ENCODE measurements around the gene USP22. TPM values are rescaled to one million over a fixed set of nuclear protein-coding genes. Genes with fewer than 3 reads are reported as not detected.

The USP22 gene
- total and polyA plus RNA-seq, 5 donors from 2014 or later, result 32.1 to 152 (median 39.5) TPM

DNA sequence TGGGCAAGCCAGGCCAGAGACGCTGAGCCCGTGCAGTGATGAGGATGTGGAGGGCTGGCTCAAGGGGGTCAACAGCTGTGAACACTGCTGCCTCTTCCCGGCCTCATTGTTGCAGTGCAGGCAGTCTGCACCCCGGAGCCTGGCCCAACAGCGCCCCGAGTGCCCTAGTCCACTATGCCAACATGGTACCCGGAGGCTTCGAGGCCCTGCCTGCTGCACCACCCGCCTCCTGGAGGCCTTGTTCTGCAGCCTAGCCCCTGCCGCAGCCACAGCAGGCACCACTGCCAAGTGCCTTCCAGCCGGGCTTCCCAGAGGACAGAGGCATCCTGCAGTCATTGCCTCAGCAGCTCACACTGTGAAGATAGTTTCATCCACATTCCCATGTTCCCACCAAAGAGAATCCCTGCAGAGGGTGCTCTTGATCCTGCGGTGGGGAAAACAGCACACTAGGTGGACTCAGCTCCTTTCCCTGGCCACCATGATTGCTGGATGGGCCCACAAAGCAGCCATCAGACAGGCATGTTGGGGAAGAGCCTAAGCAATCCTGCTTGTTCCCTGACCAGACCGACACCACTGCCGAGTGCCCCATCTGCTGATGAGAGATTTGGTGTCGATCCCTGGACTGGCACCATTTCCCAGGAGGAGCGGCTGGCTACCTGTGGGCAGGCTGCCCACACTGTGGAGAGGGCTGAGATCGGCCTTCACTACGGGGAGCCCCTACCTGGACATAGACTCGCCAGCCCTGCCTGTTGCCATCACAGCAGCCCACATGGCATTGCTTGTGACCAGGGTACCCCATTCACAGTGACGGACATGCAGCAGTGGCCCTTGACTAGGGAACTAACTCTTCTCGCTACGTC lies 44.9 kb downstream of the USP22 start:
- Mint-ChIP-seq H3K27me3 (no peaks in the 10 kb centered on the region), H3K9me3 (no peaks in the 10 kb centered on the region), H3K4me3 (no peak overlapping the region), H3K4me1 (peaks cover 0 to 46% (median 10%) of the 10 kb centered on the region in 4 donors), H3K27ac (peak overlapping the region in 2 of 3 donors; percentile 68 to 82), H3K36me3 (peaks cover 12% of the 10 kb centered on the region)
- Histone ChIP-seq H3K4me3 (ENCODE audit: low read depth, low read length) (no peak overlapping the region), H3K27me3 (ENCODE audit: control insufficient read depth, insufficient read depth, low read length) (no peaks in the 10 kb centered on the region), H3K9me3 (ENCODE audit: control insufficient read depth in 2 of 2, low read length in 2 of 2) (no peaks in the 10 kb centered on the region), H3K36me3 (ENCODE audit: control insufficient read depth, insufficient read depth, low read length) (peaks cover 18% of the 10 kb centered on the region), H3K4me1 (ENCODE audit: control insufficient read depth, insufficient read depth, low read length, poor library complexity, severe bottlenecking) (peaks cover 5% of the 10 kb centered on the region), H3K27ac (ENCODE audit: insufficient read depth, low read length, poor library complexity, severe bottlenecking) (no peak overlapping the region)
- no peak for DNase-seq
- no peak for ATAC-seq (ENCODE audit: low read depth in 2 of 2)

DNA sequence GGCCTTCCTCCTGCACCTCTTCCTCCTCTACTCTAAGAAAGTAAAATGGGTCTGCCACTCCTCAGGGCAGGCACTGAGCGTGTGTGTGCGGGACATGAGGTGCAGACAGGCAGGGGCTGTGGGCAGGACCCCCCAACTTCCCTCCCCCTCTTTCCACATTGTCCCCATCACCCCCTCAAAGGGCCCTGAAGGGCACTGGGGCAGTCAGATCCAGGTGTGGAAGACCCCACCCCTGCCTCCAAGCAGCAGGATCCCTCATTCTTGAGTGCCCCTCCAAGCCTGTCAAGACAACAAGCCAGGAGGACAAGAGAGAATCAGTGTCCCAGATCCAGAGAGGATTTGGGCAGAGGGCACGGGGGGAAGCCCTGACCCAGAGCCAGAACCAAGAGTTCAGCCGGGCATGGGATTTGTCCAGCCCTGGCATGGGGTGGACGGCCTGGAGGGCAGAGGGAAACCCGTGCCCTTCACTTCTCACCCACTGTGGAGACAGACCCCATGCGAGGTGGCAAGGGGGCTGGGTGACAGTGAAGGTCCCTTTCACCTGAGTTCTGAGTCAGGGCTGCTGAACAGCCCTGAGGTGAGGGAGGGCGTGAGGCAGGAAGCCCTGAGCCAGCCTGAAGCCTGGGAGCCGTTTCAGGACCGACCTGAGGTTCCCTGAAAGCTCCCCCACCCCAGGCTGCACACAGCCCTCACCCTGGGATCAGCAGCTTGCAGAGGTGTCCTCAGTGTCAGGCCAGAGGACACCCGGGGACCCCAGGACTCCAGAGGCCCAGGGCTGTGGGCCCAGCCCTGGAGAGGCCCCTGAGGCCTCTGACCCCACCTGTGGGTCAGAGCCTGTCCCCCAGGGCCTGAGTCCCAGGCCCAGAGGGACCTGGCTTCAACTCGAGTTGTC lies 45.8 kb downstream of the USP22 start:
- no peaks in the 10 kb centered on the region for H3K27me3 ChIP-seq (ENCODE audit: control insufficient read depth, insufficient read depth, low read length)
- Mint-ChIP-seq H3K36me3 (peaks cover 6% of the 10 kb centered on the region), H3K4me3 (peak overlapping the region in 1 of 4 donors; percentile 15), H3K27ac (no peak overlapping the region), H3K27me3 (no peaks in the 10 kb centered on the region), H3K9me3 (no peaks in the 10 kb centered on the region), H3K4me1 (peaks cover 0 to 43% (median 7%) of the 10 kb centered on the region in 4 donors)
- ATAC-seq (ENCODE audit: low read depth in 2 of 2) (no peak), DNase-seq (no peak)
- H3K36me3 ChIP-seq (ENCODE audit: control insufficient read depth, insufficient read depth, low read length), result peaks cover 10% of the 10 kb centered on the region
- no peak overlapping the region for H3K4me3 ChIP-seq (ENCODE audit: low read depth, low read length)
- H3K4me1 ChIP-seq (ENCODE audit: control insufficient read depth, insufficient read depth, low read length, poor library complexity, severe bottlenecking), result peaks cover 5% of the 10 kb centered on the region
- no peaks in the 10 kb centered on the region for H3K9me3 ChIP-seq (ENCODE audit: control insufficient read depth in 2 of 2, low read length in 2 of 2)
- no peak overlapping the region for H3K27ac ChIP-seq (ENCODE audit: insufficient read depth, low read length, poor library complexity, severe bottlenecking)

DNA sequence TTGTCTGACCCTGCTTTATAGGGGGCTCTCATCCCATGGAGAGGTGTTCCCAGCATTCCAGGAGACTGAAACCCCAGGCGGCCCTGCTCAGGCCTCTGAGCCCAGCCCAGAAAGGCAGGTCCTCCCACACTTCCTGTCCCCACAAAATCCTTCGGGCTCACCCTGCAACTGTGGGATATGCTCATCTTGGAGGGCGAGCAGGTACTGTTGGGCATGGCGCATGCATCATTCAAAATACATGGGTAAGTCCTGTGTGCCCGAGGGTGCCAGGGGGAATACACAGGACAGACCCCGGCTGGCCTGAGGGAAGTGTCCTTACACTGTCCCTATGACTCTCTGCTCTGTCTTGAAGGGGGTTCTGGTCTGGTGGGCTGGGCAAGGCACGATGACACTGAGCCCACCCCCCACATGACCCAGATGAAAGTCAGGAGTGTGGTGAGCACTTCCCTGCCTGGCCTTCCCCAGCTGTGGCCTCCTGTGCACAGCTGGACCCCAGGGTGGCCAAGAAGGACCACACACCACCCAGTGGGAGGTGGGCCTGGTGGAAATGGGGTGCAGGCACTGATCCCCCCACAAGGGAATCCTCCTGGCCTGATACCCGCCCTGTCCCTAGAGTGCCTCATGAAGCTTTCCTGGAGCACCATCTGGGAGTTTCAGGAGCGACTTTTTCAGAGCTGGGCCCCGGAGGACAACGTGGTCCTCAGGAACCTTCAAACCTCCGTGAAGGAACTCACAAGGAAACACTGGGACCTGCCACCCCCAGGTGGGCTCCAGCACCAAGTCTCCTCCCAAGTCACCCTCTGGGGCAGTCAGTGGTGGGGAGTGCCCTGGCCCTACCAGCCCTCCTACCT lies 46.7 kb downstream of the USP22 start:
- Histone ChIP-seq H3K4me1 (ENCODE audit: control insufficient read depth, insufficient read depth, low read length, poor library complexity, severe bottlenecking) (no peaks in the 10 kb centered on the region), H3K4me3 (ENCODE audit: low read depth, low read length) (no peak overlapping the region), H3K9me3 (ENCODE audit: control insufficient read depth in 2 of 2, low read length in 2 of 2) (no peaks in the 10 kb centered on the region), H3K27ac (ENCODE audit: insufficient read depth, low read length, poor library complexity, severe bottlenecking) (no peak overlapping the region), H3K27me3 (ENCODE audit: control insufficient read depth, insufficient read depth, low read length) (no peaks in the 10 kb centered on the region), H3K36me3 (ENCODE audit: control insufficient read depth, insufficient read depth, low read length) (peaks cover 1% of the 10 kb centered on the region)
- Mint-ChIP-seq H3K27ac (no peak overlapping the region), H3K4me1 (peaks cover 0 to 34% (median 2%) of the 10 kb centered on the region in 4 donors), H3K4me3 (no peak overlapping the region), H3K36me3 (no peaks in the 10 kb centered on the region), H3K9me3 (no peaks in the 10 kb centered on the region), H3K27me3 (no peaks in the 10 kb centered on the region)
- DNase-seq, result no peak
- no peak for ATAC-seq (ENCODE audit: low read depth in 2 of 2)

DNA sequence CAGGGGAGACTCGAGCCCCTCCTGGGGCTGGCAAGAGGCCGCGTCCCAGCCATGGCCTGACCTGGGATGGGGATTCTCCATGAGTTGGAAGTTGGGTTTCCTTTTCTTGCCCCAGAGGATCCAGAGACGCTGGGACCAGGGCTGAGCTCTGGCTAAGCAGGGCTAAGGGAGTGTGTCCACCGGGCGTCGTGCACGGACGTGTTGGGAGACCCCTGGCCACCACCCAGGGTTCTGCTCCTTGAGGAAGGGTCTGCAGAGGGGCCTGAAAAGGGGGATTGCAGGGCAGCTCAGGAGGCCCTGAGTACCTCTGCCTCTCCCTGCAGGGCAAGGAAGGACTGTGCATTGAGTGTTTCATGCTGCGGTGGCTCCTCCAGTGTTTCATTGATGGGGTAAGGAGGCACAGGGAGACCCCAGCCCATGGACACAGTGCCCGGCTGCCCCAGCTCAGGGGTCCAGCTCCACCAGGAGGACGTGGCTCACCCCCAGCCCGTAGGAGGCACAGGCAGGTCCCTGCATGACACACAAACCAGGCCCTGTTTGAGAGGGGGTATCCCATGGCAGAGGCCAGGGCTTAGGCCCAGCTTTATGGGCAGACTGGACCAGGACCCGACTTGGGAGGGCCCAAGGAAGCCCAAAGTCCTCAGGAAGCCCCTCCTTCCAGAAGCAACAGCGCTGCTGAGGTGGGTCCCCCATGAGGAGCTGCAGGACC lies 47.5 kb downstream of the USP22 start:
- Histone ChIP-seq H3K9me3 (ENCODE audit: control insufficient read depth in 2 of 2, low read length in 2 of 2) (no peaks in the 10 kb centered on the region), H3K27me3 (ENCODE audit: control insufficient read depth, insufficient read depth, low read length) (no peaks in the 10 kb centered on the region), H3K4me3 (ENCODE audit: low read depth, low read length) (no peak overlapping the region), H3K4me1 (ENCODE audit: control insufficient read depth, insufficient read depth, low read length, poor library complexity, severe bottlenecking) (no peaks in the 10 kb centered on the region), H3K36me3 (ENCODE audit: control insufficient read depth, insufficient read depth, low read length) (no peaks in the 10 kb centered on the region), H3K27ac (ENCODE audit: insufficient read depth, low read length, poor library complexity, severe bottlenecking) (no peak overlapping the region)
- no peak for ATAC-seq (ENCODE audit: low read depth in 2 of 2)
- no peak overlapping the region for H3K4me3 Mint-ChIP-seq
- peaks cover 0 to 29% (median 1%) of the 10 kb centered on the region in 4 donors for H3K4me1 Mint-ChIP-seq
- no peaks in the 10 kb centered on the region for H3K36me3 Mint-ChIP-seq
- no peaks in the 10 kb centered on the region for H3K9me3 Mint-ChIP-seq
- no peaks in the 10 kb centered on the region for H3K27me3 Mint-ChIP-seq
- no peak overlapping the region for H3K27ac Mint-ChIP-seq
- no peak for DNase-seq

DNA sequence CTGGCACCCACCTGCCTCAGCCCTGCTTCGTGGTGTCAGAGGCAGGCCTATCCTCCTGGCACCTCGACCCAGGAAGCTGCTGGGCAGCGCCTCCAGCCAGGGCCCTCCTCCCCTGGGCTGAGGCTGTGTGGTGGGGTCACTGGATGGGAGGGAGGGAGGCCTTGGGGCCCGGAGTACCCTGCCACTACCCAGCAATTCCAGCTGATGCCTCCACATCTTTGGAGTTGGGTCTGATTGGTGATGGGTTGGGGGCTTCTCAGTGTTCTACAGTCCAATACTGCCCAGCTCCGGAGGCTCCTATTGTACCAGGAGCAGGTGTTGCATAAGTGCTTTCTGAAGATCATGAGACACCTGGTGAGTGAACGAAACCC lies 48.0 kb downstream of the USP22 start:
- Mint-ChIP-seq H3K27ac (no peak overlapping the region), H3K9me3 (no peaks in the 10 kb centered on the region), H3K4me3 (no peak overlapping the region), H3K4me1 (peaks cover 0 to 24% (median 1%) of the 10 kb centered on the region in 4 donors), H3K27me3 (no peaks in the 10 kb centered on the region), H3K36me3 (no peaks in the 10 kb centered on the region)
- Histone ChIP-seq H3K4me3 (ENCODE audit: low read depth, low read length) (no peak overlapping the region), H3K9me3 (ENCODE audit: control insufficient read depth in 2 of 2, low read length in 2 of 2) (no peaks in the 10 kb centered on the region), H3K27me3 (ENCODE audit: control insufficient read depth, insufficient read depth, low read length) (no peaks in the 10 kb centered on the region), H3K36me3 (ENCODE audit: control insufficient read depth, insufficient read depth, low read length) (no peaks in the 10 kb centered on the region), H3K4me1 (ENCODE audit: control insufficient read depth, insufficient read depth, low read length, poor library complexity, severe bottlenecking) (no peaks in the 10 kb centered on the region), H3K27ac (ENCODE audit: insufficient read depth, low read length, poor library complexity, severe bottlenecking) (no peak overlapping the region)
- ATAC-seq (ENCODE audit: low read depth in 2 of 2) (no peak), DNase-seq (no peak)

DNA sequence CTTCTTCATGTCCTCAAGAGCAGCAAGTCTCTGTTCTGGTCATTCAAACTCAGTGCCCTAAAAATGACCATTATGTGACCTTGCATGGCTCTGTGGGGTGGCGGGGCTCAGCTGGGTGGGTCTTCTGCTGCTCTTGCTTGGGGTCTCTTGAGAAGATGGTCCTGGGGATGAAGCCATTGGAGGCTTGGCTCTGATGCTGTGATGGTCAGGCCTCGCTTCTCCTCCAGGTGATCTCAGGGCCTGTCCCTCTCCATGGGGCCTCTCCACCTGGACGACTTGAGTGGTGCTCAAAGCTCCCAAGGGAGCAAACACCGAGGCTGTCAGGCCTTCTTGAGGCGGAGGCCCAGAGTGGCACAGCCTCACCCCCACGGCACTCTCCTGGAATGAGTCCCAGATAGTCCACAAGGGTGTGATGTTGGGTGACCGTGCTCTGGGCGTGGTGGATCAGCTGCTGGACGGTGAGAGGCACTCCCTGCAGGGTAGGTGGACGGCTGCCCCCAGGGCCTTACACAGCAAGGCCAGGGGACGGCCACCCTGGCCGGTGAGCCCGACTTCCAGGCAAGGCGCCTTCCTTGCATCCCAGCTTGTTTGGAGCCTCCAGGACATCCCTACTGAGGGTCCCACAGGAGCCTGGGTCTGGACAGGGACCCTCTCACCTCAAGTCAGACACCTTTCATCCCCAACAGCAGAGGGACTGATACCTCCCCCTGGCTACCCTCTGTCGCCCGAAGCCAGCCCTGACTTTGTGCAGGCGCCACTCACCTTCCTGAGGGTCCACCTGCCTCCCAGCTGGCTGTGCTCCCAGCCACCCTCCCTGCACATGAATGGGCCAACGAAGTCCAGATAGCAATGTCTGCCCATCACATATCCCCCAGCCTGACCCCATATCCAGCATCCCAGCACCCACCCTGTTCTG lies 48.7 kb downstream of the USP22 start:
- H3K27me3 ChIP-seq (ENCODE audit: control insufficient read depth, insufficient read depth, low read length), result no peaks in the 10 kb centered on the region
- no peak overlapping the region for H3K4me3 ChIP-seq (ENCODE audit: low read depth, low read length)
- Mint-ChIP-seq H3K4me1 (peaks cover 0 to 17% (median 1%) of the 10 kb centered on the region in 4 donors), H3K9me3 (no peaks in the 10 kb centered on the region), H3K27me3 (no peaks in the 10 kb centered on the region), H3K4me3 (no peak overlapping the region), H3K27ac (no peak overlapping the region), H3K36me3 (no peaks in the 10 kb centered on the region)
- no peak for ATAC-seq (ENCODE audit: low read depth in 2 of 2)
- H3K4me1 ChIP-seq (ENCODE audit: control insufficient read depth, insufficient read depth, low read length, poor library complexity, severe bottlenecking), result no peaks in the 10 kb centered on the region
- no peak for DNase-seq
- H3K36me3 ChIP-seq (ENCODE audit: control insufficient read depth, insufficient read depth, low read length), result no peaks in the 10 kb centered on the region
- no peaks in the 10 kb centered on the region for H3K9me3 ChIP-seq (ENCODE audit: control insufficient read depth in 2 of 2, low read length in 2 of 2)
- H3K27ac ChIP-seq (ENCODE audit: insufficient read depth, low read length, poor library complexity, severe bottlenecking), result no peak overlapping the region

Measured in CD4-positive, CD25-positive, alpha-beta regulatory T cell (primary cell).